Mesenchymal stem cell (in vitro differentiated cells and primary cell): ENCODE results near the gene PASD1.
"Not testable (repeated sequence)": the region's sequence is repeated elsewhere in the genome, so short reads cannot be mapped to it uniquely, and the experiment has no call there.

ENCODE experiments used
- DNase-seq: peaks from one replicate; pipeline ENCODE4 v3.0.0-alpha.2; 2013
- H2AFZ ChIP-seq: one replicate; pipeline ENCODE4 v1.6.1; 2013; ENCODE audit warnings: low read depth, mild to moderate bottlenecking, control low read depth, inconsistent platforms, low read length, moderate library complexity
- H2AK5ac ChIP-seq: 2 replicates; pipeline ENCODE4 v1.6.1; 2013; ENCODE audit warnings: low read length, moderate library complexity, mild to moderate bottlenecking, inconsistent platforms; ENCODE audit not compliant: severe bottlenecking
- H2BK120ac ChIP-seq: one replicate; pipeline ENCODE4 v1.6.1; 2013; ENCODE audit warnings: low read depth, mild to moderate bottlenecking, inconsistent platforms, low read length, moderate library complexity
- H2BK12ac ChIP-seq, 2 experiments: one replicate each; pipeline ENCODE4 v1.6.1; 2013; ENCODE audit warnings: inconsistent platforms in 2 of 2, low read length in 2 of 2, mild to moderate bottlenecking in 2 of 2, moderate library complexity in 2 of 2, control low read depth in 1 of 2
- H2BK15ac ChIP-seq: one replicate; pipeline ENCODE4 v1.6.1; 2013; ENCODE audit warnings: mild to moderate bottlenecking, low read depth, inconsistent platforms; ENCODE audit not compliant: poor library complexity, severe bottlenecking
- H2BK5ac ChIP-seq: 2 replicates; pipeline ENCODE4 v1.6.1; 2013; ENCODE audit warnings: low read depth, mild to moderate bottlenecking, low read length, control low read depth, inconsistent platforms; ENCODE audit not compliant: poor library complexity, severe bottlenecking
- H3K14ac ChIP-seq, 2 experiments: one replicate each; pipeline ENCODE4 v1.6.1; 2013; ENCODE audit warnings: inconsistent platforms in 2 of 2, low read length in 2 of 2, control low read depth in 1 of 2, mild to moderate bottlenecking in 1 of 2, moderate library complexity in 1 of 2
- H3K18ac ChIP-seq, 2 experiments: one replicate each; pipeline ENCODE4 v1.6.1; 2013; ENCODE audit warnings: inconsistent platforms in 2 of 2, low read length in 2 of 2, control low read depth in 1 of 2, low read depth in 1 of 2, mild to moderate bottlenecking in 1 of 2
- H3K23ac ChIP-seq, 2 experiments: one replicate each; pipeline ENCODE4 v1.6.1; 2013; ENCODE audit warnings: inconsistent platforms in 2 of 2, low read length in 2 of 2, mild to moderate bottlenecking in 2 of 2, moderate library complexity in 2 of 2, control low read depth in 1 of 2
- H3K27ac ChIP-seq: 2 replicates; pipeline ENCODE4 v1.5.1; 2013; ENCODE audit warnings: mild to moderate bottlenecking, moderate library complexity, low read length, control low read depth, inconsistent platforms; ENCODE audit not compliant: poor library complexity, severe bottlenecking
- H3K27me3 ChIP-seq, 2 experiments: 2 replicates each; pipeline versions ENCODE4 v1.6.1 to v1.7.0; 2013; ENCODE audit warnings: low read length in 2 of 2, mild to moderate bottlenecking in 2 of 2, moderate library complexity in 2 of 2, control low read depth in 1 of 2, inconsistent platforms in 1 of 2; ENCODE audit not compliant: control insufficient read depth in 1 of 2, insufficient read depth in 1 of 2
- H3K36me3 ChIP-seq, 2 experiments: 2 replicates each; pipeline versions ENCODE4 v1.6.1 to v1.7.0; 2013; ENCODE audit warnings: low read length in 2 of 2, control low read depth in 1 of 2, inconsistent platforms in 1 of 2, low read depth in 1 of 2, mild to moderate bottlenecking in 1 of 2; ENCODE audit not compliant: insufficient read depth in 2 of 2, control insufficient read depth in 1 of 2
- H3K4ac ChIP-seq, 2 experiments: one replicate each; pipeline ENCODE4 v1.6.1; 2013; ENCODE audit warnings: inconsistent platforms in 2 of 2, low read length in 2 of 2, mild to moderate bottlenecking in 2 of 2, moderate library complexity in 2 of 2, control low read depth in 1 of 2, low read depth in 1 of 2
- H3K4me1 ChIP-seq: 2 replicates; pipeline ENCODE4 v1.6.1; 2013; ENCODE audit warnings: low read depth, low read length, control low read depth; ENCODE audit not compliant: control insufficient read depth, insufficient read depth
- H3K4me2 ChIP-seq: 2 replicates; pipeline ENCODE4 v1.6.1; 2013; ENCODE audit warnings: low read length, mild to moderate bottlenecking, inconsistent platforms; ENCODE audit not compliant: poor library complexity, severe bottlenecking
- H3K4me3 ChIP-seq, 2 experiments: 2 replicates each; pipeline versions ENCODE4 v1.5.1 to v1.7.0; 2013; ENCODE audit warnings: low read length in 2 of 2, mild to moderate bottlenecking in 2 of 2, control low read depth in 1 of 2, low read depth in 1 of 2; ENCODE audit not compliant: insufficient read depth in 1 of 2
- H3K79me1 ChIP-seq: replicated peaks from 2 replicates; pipeline ENCODE4 v1.6.1; 2013; ENCODE audit warnings: mild to moderate bottlenecking, control low read depth, low read length, inconsistent platforms; ENCODE audit not compliant: poor library complexity, severe bottlenecking
- H3K9ac ChIP-seq: 2 replicates; pipeline ENCODE4 v1.7.0; 2013; ENCODE audit warnings: mild to moderate bottlenecking, low read length, moderate library complexity
- H3K9me3 ChIP-seq: 2 replicates; pipeline ENCODE4 v1.7.0; 2013; ENCODE audit warnings: mild to moderate bottlenecking, low read length; ENCODE audit not compliant: control insufficient read depth
- H4K8ac ChIP-seq: one replicate; pipeline ENCODE4 v1.6.1; 2013; ENCODE audit warnings: inconsistent platforms, mild to moderate bottlenecking, low read length, moderate library complexity
- H4K91ac ChIP-seq: one replicate; pipeline ENCODE4 v1.6.1; 2013; ENCODE audit warnings: mild to moderate bottlenecking, low read length, inconsistent platforms
- WGBS: methylation state at CpG from one replicate; pipeline ENCODE4 v1.1.7; 2013; ENCODE audit warnings: mixed read lengths; 5-methylcytosine and 5-hydroxymethylcytosine counted together

Gene PASD1

GRCh38 chrX:151566872-151567271 lies 3.4 kb downstream of the PASD1 start:
- not testable (repeated sequence) for H3K4me3 ChIP-seq, H3K4me1 ChIP-seq, H3K79me1 ChIP-seq, H2BK12ac ChIP-seq, H2AFZ ChIP-seq, H2BK5ac ChIP-seq, H3K14ac ChIP-seq, H3K4me2 ChIP-seq, H3K18ac ChIP-seq, H4K8ac ChIP-seq, H3K27ac ChIP-seq, H3K9ac ChIP-seq, H3K9me3 ChIP-seq, H2BK15ac ChIP-seq, H4K91ac ChIP-seq, H3K36me3 ChIP-seq, H3K23ac ChIP-seq, H3K4ac ChIP-seq, DNase-seq, H2AK5ac ChIP-seq, H2BK120ac ChIP-seq
- H3K27me3 ChIP-seq: peaks cover 0 to 22% of the 10 kb centered on the region in 2 experiments
- WGBS: 89% methylated on average over 6 of the region's 10 CpGs

- H4K8ac ChIP-seq: no peak overlapping the region
- H2BK5ac ChIP-seq: no peak overlapping the region
- 100% methylated on average over 2 of the region's 3 CpGs for WGBS
- no peak overlapping the region for H3K4me3 ChIP-seq
- H3K23ac ChIP-seq: no peak overlapping the region
- no peaks in the 10 kb centered on the region for H3K4me1 ChIP-seq
- H4K91ac ChIP-seq: no peak overlapping the region
- no peak overlapping the region for H3K4ac ChIP-seq
- H2AFZ ChIP-seq: no peak overlapping the region
- H3K14ac ChIP-seq: no peak overlapping the region
- no peak overlapping the region for H3K9ac ChIP-seq
- no peak overlapping the region for H3K27ac ChIP-seq
- H3K27me3 ChIP-seq: peaks cover 0 to 26% of the 10 kb centered on the region in 2 experiments
- no peak for DNase-seq
- H3K36me3 ChIP-seq: no peaks in the 10 kb centered on the region
- no peak overlapping the region for H2BK120ac ChIP-seq
- H2BK12ac ChIP-seq: no peak overlapping the region
- H3K4me2 ChIP-seq: no peak overlapping the region
- no peaks in the 10 kb centered on the region for H3K9me3 ChIP-seq
- no peak overlapping the region for H2BK15ac ChIP-seq
- H3K18ac ChIP-seq: no peak overlapping the region
- no peaks in the 10 kb centered on the region for H3K79me1 ChIP-seq
- no peak overlapping the region for H2AK5ac ChIP-seq
These were observed 7.1 kb downstream of the PASD1 start for GRCh38 chrX:151570561-151570960.

- not testable (repeated sequence) for H2BK12ac ChIP-seq, H3K4ac ChIP-seq, H3K79me1 ChIP-seq, DNase-seq, H3K4me1 ChIP-seq, H2BK15ac ChIP-seq, H2AFZ ChIP-seq, H2BK120ac ChIP-seq, H3K9me3 ChIP-seq, H3K27ac ChIP-seq, H2AK5ac ChIP-seq, H3K23ac ChIP-seq, H3K18ac ChIP-seq, H4K91ac ChIP-seq, H3K4me3 ChIP-seq, H4K8ac ChIP-seq, H3K4me2 ChIP-seq, H2BK5ac ChIP-seq, H3K27me3 ChIP-seq, H3K14ac ChIP-seq, H3K9ac ChIP-seq, H3K36me3 ChIP-seq
- 93% methylated on average over 2 of the region's 3 CpGs for WGBS
These were observed 29.9 kb downstream of the PASD1 start for GRCh38 chrX:151593384-151593783.

- H3K14ac ChIP-seq: no peak overlapping the region
- no peak overlapping the region for H2AFZ ChIP-seq
- H3K36me3 ChIP-seq: no peaks in the 10 kb centered on the region
- no CpG with 5 or more reads among the region's 1 CpG for WGBS
- H3K27ac ChIP-seq: no peak overlapping the region
- no peak overlapping the region for H2BK5ac ChIP-seq
- DNase-seq: no peak
- no peak overlapping the region for H4K91ac ChIP-seq
- H3K79me1 ChIP-seq: no peaks in the 10 kb centered on the region
- no peak overlapping the region for H3K23ac ChIP-seq
- H3K18ac ChIP-seq: no peak overlapping the region
- no peak overlapping the region for H3K4ac ChIP-seq
- H4K8ac ChIP-seq: no peak overlapping the region
- H3K27me3 ChIP-seq: peaks cover 0 to 3% of the 10 kb centered on the region in 2 experiments
- H3K4me3 ChIP-seq: no peak overlapping the region
- no peak overlapping the region for H2BK15ac ChIP-seq
- H3K4me1 ChIP-seq: no peaks in the 10 kb centered on the region
- no peak overlapping the region for H2AK5ac ChIP-seq
- no peak overlapping the region for H2BK120ac ChIP-seq
- H3K9ac ChIP-seq: no peak overlapping the region
- no peak overlapping the region for H2BK12ac ChIP-seq
- H3K4me2 ChIP-seq: no peak overlapping the region
- H3K9me3 ChIP-seq: no peaks in the 10 kb centered on the region
These were observed 32.8 kb downstream of the PASD1 start for GRCh38 chrX:151596282-151596681.
